H1 (cell line): ENCODE results near the gene VIPAS39. TPM values are rescaled to one million over a fixed set of nuclear protein-coding genes. Genes with fewer than 3 reads are reported as not detected.

Experiments used
- ATF3 ChIP-seq: IDR thresholded peaks from 2 replicates; pipeline ENCODE4 v1.6.1; 2011; ENCODE audit warnings: low read depth, mild to moderate bottlenecking, low read length; ENCODE audit not compliant: insufficient read depth
- BACH1 ChIP-seq: IDR thresholded peaks from 2 replicates; pipeline ENCODE4 v1.6.1; 2012; ENCODE audit warnings: low read length, improper control_type of control experiment
- BRCA1 ChIP-seq: IDR thresholded peaks from 2 replicates; pipeline ENCODE4 v1.6.1; 2012; ENCODE audit warnings: low read depth, low read length, improper control_type of control experiment
- CBX8 ChIP-seq: fragments of 300-800, 300-1000 bp; sonication (generic); IDR thresholded peaks from 2 replicates; pipeline ENCODE4 v1.7.1; 2016; ENCODE audit warnings: low read depth, low read length, borderline replicate concordance
- CEBPB ChIP-seq: IDR thresholded peaks from 2 replicates; pipeline ENCODE4 v1.6.1; 2012; ENCODE audit warnings: low read depth, low read length
- EZH2 ChIP-seq: fragments of 200-600 bp; sonication (generic); IDR thresholded peaks from 2 replicates; pipeline ENCODE4 v1.7.1; 2012; ENCODE audit warnings: low read depth, mild to moderate bottlenecking, moderate library complexity, low read length, inconsistent platforms; ENCODE audit not compliant: severe bottlenecking
- HDAC2 ChIP-seq, 2 experiments: fragments of 300-600 bp in 1 of 2; sonication (generic) in 1 of 2; IDR thresholded peaks; 2 replicates each; pipeline ENCODE4 v1.6.1; 2011 to 2012; ENCODE audit warnings: low read depth in 2 of 2, low read length in 2 of 2, mild to moderate bottlenecking in 2 of 2, moderate library complexity in 2 of 2, borderline replicate concordance in 1 of 2, inconsistent platforms in 1 of 2
- KDM4A ChIP-seq: IDR thresholded peaks from one replicate; pipeline ENCODE4 v1.7.1; 2012; ENCODE audit warnings: low read depth, mild to moderate bottlenecking, moderate library complexity, low read length, inconsistent platforms; ENCODE audit not compliant: severe bottlenecking
- KDM5A ChIP-seq: fragments of 200-600 bp; IDR thresholded peaks from 2 replicates; pipeline ENCODE4 v1.7.1; 2012; ENCODE audit warnings: mild to moderate bottlenecking, low read length, inconsistent platforms, mixed read lengths
- MAFK ChIP-seq: IDR thresholded peaks from 2 replicates; pipeline ENCODE4 v1.6.1; 2012; ENCODE audit warnings: low read depth, mild to moderate bottlenecking, improper control_type of control experiment, low read length
- MAX ChIP-seq: IDR thresholded peaks from 2 replicates; pipeline ENCODE4 v1.6.1; 2012; ENCODE audit warnings: inconsistent platforms
- NANOG ChIP-seq: IDR thresholded peaks from 2 replicates; pipeline ENCODE4 v1.6.1; 2011; ENCODE audit warnings: low read length, low read depth, mild to moderate bottlenecking, inconsistent platforms; ENCODE audit not compliant: insufficient read depth, poor library complexity, severe bottlenecking
- POLR2A ChIP-seq, 2 experiments: IDR thresholded peaks; 1 replicate in 1 of 2; 2 replicates in 1 of 2; pipeline ENCODE4 v1.6.1; 2011; ENCODE audit warnings: low read depth in 2 of 2, low read length in 2 of 2, mild to moderate bottlenecking in 2 of 2; ENCODE audit errors: control extremely low read depth in 1 of 2
- POLR2AphosphoS5 ChIP-seq: IDR thresholded peaks from 2 replicates; pipeline ENCODE4 v1.6.1; 2011; ENCODE audit warnings: low read depth, low read length
- POU5F1 ChIP-seq: IDR thresholded peaks from 2 replicates; pipeline ENCODE4 v1.6.1; 2011; ENCODE audit warnings: low read depth, mild to moderate bottlenecking, low read length, moderate library complexity
- SIRT6 ChIP-seq: IDR thresholded peaks from one replicate; pipeline ENCODE4 v1.7.1; 2012; ENCODE audit warnings: low read length, inconsistent platforms
- SIX5 ChIP-seq: IDR thresholded peaks from 2 replicates; pipeline ENCODE4 v1.6.1; 2011; ENCODE audit warnings: mild to moderate bottlenecking, low read depth, low read length
- SP1 ChIP-seq: IDR thresholded peaks from 2 replicates; pipeline ENCODE4 v1.6.1; 2011; ENCODE audit warnings: low read depth, low read length
- SP2 ChIP-seq: IDR thresholded peaks from 2 replicates; pipeline ENCODE4 v1.6.1; 2012; ENCODE audit warnings: mild to moderate bottlenecking, low read length, inconsistent platforms
- SRF ChIP-seq: IDR thresholded peaks from 2 replicates; pipeline ENCODE4 v1.6.1; 2011; ENCODE audit warnings: mild to moderate bottlenecking, low read depth, low read length, moderate library complexity
- SUZ12 ChIP-seq: fragments of 200-600 bp; sonication (generic); IDR thresholded peaks from 2 replicates; pipeline ENCODE4 v1.6.1; 2012; ENCODE audit warnings: mild to moderate bottlenecking, inconsistent platforms, low read length, moderate library complexity, mixed read lengths
- TAF7 ChIP-seq: optimal IDR thresholded peaks from 2 replicates; pipeline ENCODE3; 2011; ENCODE audit warnings: low read depth, mild to moderate bottlenecking, inconsistent platforms, low read length, moderate library complexity, borderline replicate concordance
- ZNF274 ChIP-seq: IDR thresholded peaks from 2 replicates; pipeline ENCODE4 v1.7.0; 2012; ENCODE audit warnings: low read length, borderline replicate concordance; ENCODE audit errors: extremely low read depth
- polyA plus RNA-seq, 7 experiments: library from polyadenylated mRNA; depleted of rRNA in 3 of 7; stranded (reverse) in 5 of 7; unstranded in 2 of 7; fragments of >200 nt in 5 of 7; fragments of 200-250 nt in 2 of 7; gene quantifications; 1 replicate in 5 of 7; 2 replicates in 1 of 7; 4 replicates in 1 of 7; pipeline versions ENCODE4 v1.2.1 to v1.2.3, GENCODE V29; 2011 to 2013; ENCODE audit warnings: missing spikeins in 2 of 7, mixed read lengths in 2 of 7
- total RNA-seq: library from RNA; stranded (reverse); fragmentation: NEBNext Ultra II Directional; extraction: Animal tissue kit (Norgen Biotek cat#: 25700); gene quantifications from 2 replicates; pipeline ENCODE4 v1.2.1, GENCODE V29; 2021
- TF ChIP-seq, protein P1 (sequence below): IDR thresholded peaks from 2 replicates; pipeline ENCODE4 v1.6.1; 2012; ENCODE audit warnings: inconsistent platforms

VIPAS39 gene
- total and polyA plus RNA-seq, 2 of the 8 experiments (the other 6 are each of a cell fraction or from before 2014, with no cell fraction given) = 19.6 to 20.6 TPM

- TF ChIP-seq ATF3 (no peak), SIX5 (no peak), KDM4A (peak; percentile 90), ZNF274 (no peak), POU5F1 (no peak), SRF (no peak), EZH2 (no peak), POLR2A (IDR thresholded peaks at IDR 0.05; ENCODE audit: control extremely low read depth in 1 of 2, low read depth in 2 of 2, low read length in 2 of 2) (no peak), SUZ12 (no peak), SP2 (no peak), TAF7 (no peak), SP1 (no peak), POLR2AphosphoS5 (no peak), NANOG (no peak), HDAC2 (IDR thresholded peaks at IDR 0.05; ENCODE audit: borderline replicate concordance in 1 of 2, low read depth in 2 of 2, low read length in 2 of 2) (peak in 1 of 2 experiments; percentile 93; a peak in 2 of 4 replicates), BACH1 (no peak), KDM5A (no peak), CBX8 (no peak), MAX (0 out of 2 replicates have a peak, but pooled peaks have one; percentile 14), SIRT6 (no peak), CEBPB (no peak), MAFK (no peak), BRCA1 (no peak)
- TF ChIP-seq, protein P1, sequence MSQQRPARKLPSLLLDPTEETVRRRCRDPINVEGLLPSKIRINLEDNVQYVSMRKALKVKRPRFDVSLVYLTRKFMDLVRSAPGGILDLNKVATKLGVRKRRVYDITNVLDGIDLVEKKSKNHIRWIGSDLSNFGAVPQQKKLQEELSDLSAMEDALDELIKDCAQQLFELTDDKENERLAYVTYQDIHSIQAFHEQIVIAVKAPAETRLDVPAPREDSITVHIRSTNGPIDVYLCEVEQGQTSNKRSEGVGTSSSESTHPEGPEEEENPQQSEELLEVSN = no peak
Observed at GRCh38 chr14:77376771-77377501, 80.5 kb downstream of the VIPAS39 start, which contains the start of the genes SAMD15 and TMED8 (continued).
